Loucy (cell line): Measurements from ENCODE around the gene C2CD4D.

Source experiments
- H2AFZ ChIP-seq: fragments of 200-600 bp; sonication (generic); 2 replicates; pipeline ENCODE4 v1.6.0; 2016; ENCODE audit warnings: antibody characterized with exemption, mild to moderate bottlenecking, low read length, moderate library complexity
- H3F3A ChIP-seq: fragments of 200-600 bp; 2 replicates; pipeline ENCODE4 v1.6.0; 2016; ENCODE audit warnings: antibody characterized with exemption, low read depth, mild to moderate bottlenecking
- H3K27me3 ChIP-seq: fragments of 200-600 bp; sonication (generic); 2 replicates; pipeline ENCODE4 v1.6.1; 2014; ENCODE audit warnings: low read length, mild to moderate bottlenecking; ENCODE audit not compliant: insufficient read depth, poor library complexity, severe bottlenecking
- H3K36me3 ChIP-seq: fragments of 200-600 bp; sonication (generic); 2 replicates; pipeline ENCODE4 v1.6.1; 2016; ENCODE audit warnings: low read length; ENCODE audit not compliant: insufficient read depth
- H3K4me1 ChIP-seq: fragments of 200-600 bp; sonication (generic); 2 replicates; pipeline ENCODE4 v1.5.1; 2014; ENCODE audit warnings: low read length, mild to moderate bottlenecking; ENCODE audit not compliant: insufficient read depth, poor library complexity, severe bottlenecking
- H3K4me2 ChIP-seq: fragments of 200-600 bp; sonication (generic); 2 replicates; pipeline ENCODE4 v1.6.0; 2014; ENCODE audit warnings: antibody characterized with exemption, low read length, low read depth, mild to moderate bottlenecking; ENCODE audit not compliant: poor library complexity, severe bottlenecking
- H3K4me3 ChIP-seq: fragments of 200-600 bp; sonication (generic); 2 replicates; pipeline ENCODE4 v1.5.1; 2014; ENCODE audit warnings: low read length, mild to moderate bottlenecking, mixed read lengths; ENCODE audit not compliant: poor library complexity, severe bottlenecking
- H3K79me2 ChIP-seq: fragments of 200-600 bp; sonication (generic); 2 replicates; pipeline ENCODE4 v1.6.1; 2014; ENCODE audit warnings: low read length; ENCODE audit not compliant: insufficient read depth
- H3K9ac ChIP-seq: fragments of 200-600 bp; sonication (generic); 2 replicates; pipeline ENCODE4 v1.6.0; 2014; ENCODE audit warnings: mild to moderate bottlenecking, low read depth, low read length, moderate library complexity; ENCODE audit not compliant: poor library complexity, severe bottlenecking
- H3K9me2 ChIP-seq: fragments of 200-600 bp; sonication (generic); replicated peaks from 2 replicates; pipeline ENCODE4 v1.6.1; 2016; ENCODE audit warnings: low read depth, low read length, mixed read lengths
- H3K9me3 ChIP-seq: fragments of 200-600 bp; sonication (generic); 2 replicates; pipeline ENCODE4 v1.6.1; 2014; ENCODE audit warnings: mild to moderate bottlenecking, antibody characterized with exemption, low read length, low read depth; ENCODE audit not compliant: insufficient read depth
- H4K20me1 ChIP-seq: fragments of 200-600 bp; sonication (generic); 2 replicates; pipeline ENCODE4 v1.6.0; 2014; ENCODE audit warnings: antibody characterized with exemption, low read length, mild to moderate bottlenecking; ENCODE audit not compliant: insufficient read depth, poor library complexity, severe bottlenecking
- CTCF ChIP-seq: fragments of 200-600 bp; sonication (generic); conservative IDR thresholded peaks from 2 replicates; pipeline ENCODE4 v1.5.1; 2014; ENCODE audit warnings: mild to moderate bottlenecking, antibody characterized with exemption, low read length
- EZH2phosphoT487 ChIP-seq: fragments of 200-600 bp; IDR thresholded peaks from 2 replicates; pipeline ENCODE4 v1.6.1; 2018; ENCODE audit warnings: antibody characterized with exemption, mild to moderate bottlenecking, moderate library complexity, borderline replicate concordance

Gene C2CD4D

GRCh38 chr1:151867321-151867720, 27.7 kb upstream of the C2CD4D start:
- Histone ChIP-seq H3K79me2 (no peaks in the 10 kb centered on the region), H3K9me3 (no peaks in the 10 kb centered on the region), H2AFZ (no peak overlapping the region), H3K9ac (no peak overlapping the region), H3K4me1 (no peaks in the 10 kb centered on the region), H3K36me3 (no peaks in the 10 kb centered on the region), H3K4me2 (no peak overlapping the region), H3K27me3 (no peaks in the 10 kb centered on the region), H3K9me2 (no peaks in the 10 kb centered on the region), H3F3A (no peaks in the 10 kb centered on the region), H3K4me3 (no peak overlapping the region), H4K20me1 (no peaks in the 10 kb centered on the region)
- TF ChIP-seq CTCF, result no peak
- TF ChIP-seq EZH2phosphoT487, result no peak

GRCh38 chr1:151864411-151864810, 24.8 kb upstream of the C2CD4D start:
- H3K36me3 ChIP-seq, result no peaks in the 10 kb centered on the region
- no peaks in the 10 kb centered on the region for H3K9me2 ChIP-seq
- H3F3A ChIP-seq, result no peaks in the 10 kb centered on the region
- H4K20me1 ChIP-seq, result no peaks in the 10 kb centered on the region
- H3K79me2 ChIP-seq, result no peaks in the 10 kb centered on the region
- H2AFZ ChIP-seq, result no peak overlapping the region
- H3K9ac ChIP-seq, result no peak overlapping the region
- H3K4me1 ChIP-seq, result no peaks in the 10 kb centered on the region
- no peak for TF ChIP-seq EZH2phosphoT487
- H3K9me3 ChIP-seq, result no peaks in the 10 kb centered on the region
- no peaks in the 10 kb centered on the region for H3K27me3 ChIP-seq
- no peak overlapping the region for H3K4me2 ChIP-seq
- no peak overlapping the region for H3K4me3 ChIP-seq

- no peaks in the 10 kb centered on the region for H3K79me2 ChIP-seq
- no peaks in the 10 kb centered on the region for H4K20me1 ChIP-seq
- H3K9ac ChIP-seq, result no peak overlapping the region
These were observed 23.0 kb upstream of the C2CD4D start for GRCh38 chr1:151862604-151863003.

More at GRCh38 chr1:151862604-151863003, 23.0 kb upstream of the C2CD4D start:
- no peaks in the 10 kb centered on the region for H3K9me2 ChIP-seq
- H3K9me3 ChIP-seq, result no peaks in the 10 kb centered on the region
- no peak overlapping the region for H2AFZ ChIP-seq
- H3K4me1 ChIP-seq, result no peaks in the 10 kb centered on the region
- H3K4me3 ChIP-seq, result no peak overlapping the region
- H3K36me3 ChIP-seq, result no peaks in the 10 kb centered on the region
- no peaks in the 10 kb centered on the region for H3F3A ChIP-seq
- no peak overlapping the region for H3K4me2 ChIP-seq
- TF ChIP-seq EZH2phosphoT487 (no peak), CTCF (no peak)
- no peaks in the 10 kb centered on the region for H3K27me3 ChIP-seq
